GM19397 (cell line): ENCODE measurements around the gene PRSS57.
"Not testable (repeated sequence)": the region's sequence is repeated elsewhere in the genome, so short reads cannot be mapped to it uniquely, and the experiment has no call there.

Experiments
- ATAC-seq: cut with Tn5 transposase; IDR thresholded peaks from one replicate; pipeline ENCODE4 v1.9.1; 2021; ENCODE audit warnings: mild to moderate bottlenecking, moderate library complexity; ENCODE audit not compliant: unreplicated experiment

The PRSS57 gene

DNA sequence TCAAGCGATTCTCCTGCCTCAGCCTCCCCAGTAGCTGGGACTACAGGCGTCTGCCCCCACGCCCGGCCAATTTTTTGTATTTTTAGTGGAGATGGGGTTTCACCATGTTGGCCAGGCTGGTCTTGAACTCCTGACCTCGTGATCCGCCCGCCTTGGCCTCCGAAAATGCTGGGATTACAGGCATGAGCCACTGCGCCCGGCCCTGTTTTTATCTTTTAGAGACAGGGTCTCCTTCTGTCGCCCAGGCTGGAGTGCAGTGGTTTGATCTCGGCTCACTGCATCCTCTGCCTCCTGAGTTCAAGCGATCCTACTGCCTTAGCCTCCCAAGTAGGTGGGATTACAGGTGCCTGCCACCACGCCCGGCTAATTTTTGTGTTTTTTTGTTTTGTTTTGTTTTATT is 3.3 kb upstream of the PRSS57 start:
- not testable (repeated sequence) for ATAC-seq

DNA sequence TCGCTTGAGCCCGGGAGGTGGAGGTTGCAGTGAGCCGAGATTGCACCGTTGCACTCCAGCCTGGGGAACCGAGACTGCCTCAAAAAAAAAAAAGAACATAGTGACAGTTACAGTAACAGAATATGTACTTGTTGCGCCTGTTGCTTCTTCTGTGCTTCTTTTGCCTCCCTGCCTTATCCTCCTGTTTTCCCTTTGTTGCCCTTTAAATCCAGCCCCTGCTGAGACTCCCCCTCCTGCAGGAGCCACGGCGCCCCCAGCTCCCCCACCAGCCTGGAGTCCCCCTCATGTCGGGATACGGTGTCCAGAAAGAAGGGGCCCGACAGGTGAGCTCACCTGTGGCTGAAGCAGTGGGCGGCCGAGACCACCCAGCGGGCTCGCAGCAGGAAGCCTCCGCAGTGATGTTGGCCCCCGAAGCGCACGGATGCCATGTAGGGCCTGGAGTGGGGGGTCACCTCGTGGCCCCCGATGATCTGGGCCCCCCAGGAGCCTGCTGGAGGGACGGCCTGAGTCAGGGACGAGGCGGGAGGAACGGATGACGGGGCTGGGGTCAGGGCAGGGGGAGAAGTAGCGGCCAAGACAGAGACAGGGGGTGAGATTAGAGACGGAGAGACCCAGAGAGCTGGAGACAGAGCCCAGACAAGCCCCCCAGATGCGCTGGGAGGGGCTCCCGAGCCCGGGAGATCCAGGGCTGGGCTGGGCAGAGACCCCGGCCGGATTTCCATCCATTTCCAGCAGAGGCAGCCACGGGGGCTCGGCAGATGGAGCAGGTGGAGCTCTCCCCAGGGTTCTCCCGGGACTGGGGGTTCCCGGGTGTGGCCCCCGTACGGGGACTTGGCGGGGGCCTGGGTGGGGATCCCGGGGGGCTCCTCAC is 536 bp downstream of the PRSS57 start:
- no peak for ATAC-seq

DNA sequence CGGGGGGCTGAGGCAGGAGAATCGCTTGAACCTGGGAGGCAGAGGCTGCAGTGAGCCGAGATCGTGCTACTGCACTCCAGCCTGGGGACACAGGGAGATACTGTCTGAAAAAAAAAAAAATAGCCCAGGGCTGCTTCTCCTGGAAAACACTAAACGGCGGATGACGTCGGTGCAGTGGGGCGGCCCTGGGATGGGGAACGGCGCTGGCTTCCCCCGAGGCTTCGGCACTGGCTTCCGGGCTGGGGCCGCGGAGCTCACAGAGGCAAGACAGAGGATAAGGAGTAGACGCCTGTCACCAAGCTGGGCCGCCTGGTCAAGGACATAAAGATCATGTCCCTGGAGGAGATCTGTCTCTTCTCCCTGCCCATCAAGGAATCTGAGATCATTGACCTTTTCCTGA is 5.0 kb downstream of the PRSS57 start:
- no peak for ATAC-seq

DNA sequence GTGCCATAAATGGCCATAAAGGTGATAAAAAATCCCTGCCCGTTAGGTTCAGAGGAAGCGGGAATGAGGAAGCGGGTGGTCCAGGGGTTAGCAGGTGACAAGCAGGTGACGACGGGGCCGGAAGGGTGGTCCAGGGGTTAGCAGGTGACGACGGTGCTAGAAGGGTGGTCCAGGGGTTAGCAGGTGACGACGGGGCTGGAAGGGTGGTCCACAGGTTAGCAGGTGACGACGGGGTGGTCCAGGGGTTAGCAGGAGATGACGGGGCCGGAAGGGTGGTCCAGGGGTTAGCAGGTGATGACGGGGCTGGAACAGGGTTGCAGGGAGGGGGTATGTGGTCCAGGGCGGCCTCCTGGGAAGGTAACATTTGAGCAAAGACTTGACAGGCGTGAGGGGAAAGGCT is 6.3 kb downstream of the PRSS57 start:
- ATAC-seq: no peak

DNA sequence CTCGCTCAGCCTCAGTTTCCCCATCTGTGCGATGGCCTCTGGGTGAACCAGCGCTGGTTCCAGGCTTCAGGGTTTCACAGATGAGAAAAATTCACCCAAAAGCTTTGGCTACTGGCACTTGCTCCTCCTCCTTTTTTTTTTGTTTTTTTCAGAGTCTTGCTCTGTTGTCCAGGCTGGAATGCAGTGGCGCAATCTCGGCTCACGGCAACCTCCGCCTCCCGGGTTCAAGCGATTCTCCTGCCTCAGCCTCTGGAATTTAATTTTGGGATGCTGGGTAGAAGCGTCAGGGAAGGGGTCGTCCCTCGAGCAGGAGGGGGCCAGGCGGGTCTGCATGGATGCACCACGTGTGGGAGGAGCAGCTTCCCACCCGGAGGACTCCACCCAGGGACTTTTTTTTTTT is 7.0 kb downstream of the PRSS57 start:
- no peak for ATAC-seq

DNA sequence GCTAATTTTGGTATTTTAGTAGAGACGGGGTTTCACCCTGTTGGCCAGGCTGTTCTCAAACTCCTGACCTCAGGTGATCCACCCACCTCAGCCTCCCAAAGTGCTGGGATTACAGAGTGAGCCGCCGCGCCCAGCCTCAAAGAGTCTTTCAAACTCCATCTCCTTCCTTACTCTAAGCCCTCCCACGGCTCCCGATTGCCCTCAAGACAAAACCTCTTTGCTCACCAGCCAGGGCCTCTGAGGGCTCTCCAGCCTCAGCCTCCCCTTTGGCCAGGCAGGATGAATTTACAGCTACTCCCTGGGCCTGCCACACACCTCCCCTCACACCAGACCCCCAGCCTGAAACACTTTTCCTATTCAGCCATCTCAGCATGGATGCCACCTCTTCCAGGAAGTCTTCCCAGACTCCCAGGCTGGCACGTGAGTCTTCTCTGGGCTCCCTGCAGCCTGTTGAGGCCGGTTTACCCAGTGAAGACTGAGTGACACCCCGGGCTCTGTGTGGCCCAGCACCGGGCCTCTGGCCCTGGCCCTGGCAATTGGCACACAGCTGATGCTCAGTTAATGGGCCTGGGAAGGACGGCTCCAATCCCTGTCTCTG is 7.6 kb downstream of the PRSS57 start:
- no peak for ATAC-seq

DNA sequence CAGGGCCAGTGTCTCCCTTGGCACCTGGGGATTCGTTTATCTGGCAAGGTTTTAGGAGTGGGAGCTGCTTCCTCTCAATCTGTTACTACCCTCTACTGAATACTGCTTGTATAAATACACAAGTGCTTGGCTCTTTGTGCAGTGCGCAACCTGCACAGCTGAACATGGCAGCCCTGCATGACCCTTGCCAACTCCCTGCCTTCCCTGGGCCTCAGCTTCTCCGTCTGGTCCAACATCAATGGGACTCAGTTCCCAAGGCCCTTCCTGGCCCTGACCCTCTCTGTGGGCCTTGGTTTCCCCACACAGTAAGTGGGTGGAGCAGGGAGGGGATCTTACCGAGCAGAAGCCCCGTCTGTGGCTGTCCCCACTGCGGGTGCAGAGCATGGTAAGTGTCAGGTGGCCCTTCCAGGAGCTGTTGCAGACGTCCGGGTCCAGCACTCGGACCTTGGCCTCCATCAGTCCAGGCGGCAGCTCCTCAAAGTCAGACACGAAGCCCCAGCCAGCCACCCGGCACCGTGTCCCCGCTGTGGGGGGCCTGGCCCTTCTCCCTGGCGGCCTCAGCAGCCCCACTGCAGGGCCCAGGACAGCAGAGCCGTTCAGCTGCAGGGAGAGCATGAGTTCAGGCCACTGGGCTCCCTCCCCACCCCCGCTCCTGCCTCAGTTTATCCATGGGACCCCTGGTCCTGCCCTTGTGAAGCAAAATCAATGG is 8.5 kb downstream of the PRSS57 start:
- no peak for ATAC-seq

DNA sequence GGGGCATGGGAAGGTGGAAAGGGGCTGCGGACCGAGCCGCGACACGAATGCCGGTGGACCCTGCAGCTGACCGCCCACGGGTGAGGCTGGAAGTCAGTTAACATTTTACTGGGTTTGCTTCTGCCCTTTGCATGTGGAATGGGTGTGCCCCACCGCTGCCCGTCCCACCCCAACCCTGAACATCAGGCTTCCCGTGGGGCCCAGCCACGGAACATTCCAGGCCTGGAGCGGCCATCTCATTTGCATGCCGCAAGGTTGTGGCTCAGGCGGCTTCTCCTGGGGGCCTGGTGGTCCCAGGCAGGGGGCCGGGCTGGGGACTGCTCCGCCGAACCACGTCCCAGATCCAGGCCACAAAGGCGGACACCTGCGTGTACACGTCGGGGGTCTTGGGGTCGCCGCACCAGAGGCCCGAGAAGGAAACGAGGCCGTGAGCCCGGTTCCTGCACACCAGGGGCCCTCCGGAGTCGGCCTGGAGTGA is 9.8 kb downstream of the PRSS57 start:
- ATAC-seq: no peak

DNA sequence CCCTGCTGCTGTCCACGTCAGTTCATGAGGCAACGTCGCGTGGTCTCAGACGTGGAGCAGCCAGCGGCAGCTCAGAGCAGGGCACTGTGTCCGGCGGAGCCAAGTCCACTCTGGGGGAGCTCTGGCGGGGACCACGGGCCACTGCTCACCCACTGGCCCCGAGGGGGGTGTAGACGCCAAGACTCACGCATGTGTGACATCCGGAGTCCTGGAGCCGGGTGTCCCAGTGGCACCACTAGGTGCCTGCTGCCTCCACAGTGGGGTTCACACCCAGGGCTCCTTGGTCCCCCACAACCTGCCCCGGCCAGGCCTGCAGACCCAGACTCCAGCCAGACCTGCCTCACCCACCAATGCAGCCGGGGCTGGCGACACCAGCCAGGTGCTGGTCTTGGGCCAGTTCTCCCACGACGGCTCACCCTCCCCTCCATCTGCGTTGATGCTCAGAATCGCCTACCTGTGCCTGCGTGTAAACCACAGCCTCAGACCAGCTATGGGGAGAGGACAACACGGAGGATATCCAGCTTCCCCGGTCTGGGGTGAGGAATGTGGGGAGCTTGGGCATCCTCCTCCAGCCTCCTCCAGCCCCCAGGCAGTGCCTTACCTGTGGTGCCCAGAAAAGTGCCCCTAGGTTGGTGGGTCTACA is 12.5 kb downstream of the PRSS57 start:
- ATAC-seq: no peak

DNA sequence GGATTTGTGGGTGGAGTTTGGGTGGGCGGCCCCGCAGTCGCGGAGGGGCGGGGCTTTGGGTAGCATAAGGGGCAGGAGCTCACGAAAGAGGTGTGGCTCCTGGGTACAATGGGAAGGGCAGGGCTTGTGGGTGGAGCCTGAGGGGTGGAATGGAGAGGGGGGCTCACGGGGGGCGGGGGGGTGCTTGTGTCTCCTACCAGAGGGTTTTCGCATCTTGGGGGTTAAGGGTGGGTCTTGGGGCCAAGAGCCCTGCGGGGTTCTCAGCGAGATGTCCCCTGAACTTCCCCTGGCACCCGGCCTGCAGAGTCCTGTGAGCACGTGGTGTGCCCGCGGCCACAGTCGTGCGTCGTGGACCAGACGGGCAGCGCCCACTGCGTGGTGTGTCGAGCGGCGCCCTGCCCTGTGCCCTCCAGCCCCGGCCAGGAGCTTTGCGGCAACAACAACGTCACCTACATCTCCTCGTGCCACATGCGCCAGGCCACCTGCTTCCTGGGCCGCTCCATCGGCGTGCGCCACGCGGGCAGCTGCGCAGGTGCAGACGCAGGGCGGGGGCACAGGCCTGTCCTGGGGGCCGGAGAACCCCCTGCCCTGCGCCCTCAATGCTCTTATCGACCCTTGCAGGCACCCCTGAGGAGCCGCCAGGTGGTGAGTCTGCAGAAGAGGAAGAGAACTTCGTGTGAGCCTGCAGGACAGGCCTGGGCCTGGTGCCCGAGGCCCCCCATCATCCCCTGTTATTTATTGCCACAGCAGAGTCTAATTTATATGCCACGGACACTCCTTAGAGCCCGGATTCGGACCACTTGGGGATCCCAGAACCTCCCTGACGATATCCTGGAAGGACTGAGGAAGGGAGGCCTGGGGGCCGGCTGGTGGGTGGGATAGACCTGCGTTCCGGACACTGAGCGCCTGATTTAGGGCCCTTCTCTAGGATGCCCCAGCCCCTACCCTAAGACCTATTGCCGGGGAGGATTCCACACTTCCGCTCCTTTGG is 13.9 kb downstream of the PRSS57 start:
- ATAC-seq: no peak

DNA sequence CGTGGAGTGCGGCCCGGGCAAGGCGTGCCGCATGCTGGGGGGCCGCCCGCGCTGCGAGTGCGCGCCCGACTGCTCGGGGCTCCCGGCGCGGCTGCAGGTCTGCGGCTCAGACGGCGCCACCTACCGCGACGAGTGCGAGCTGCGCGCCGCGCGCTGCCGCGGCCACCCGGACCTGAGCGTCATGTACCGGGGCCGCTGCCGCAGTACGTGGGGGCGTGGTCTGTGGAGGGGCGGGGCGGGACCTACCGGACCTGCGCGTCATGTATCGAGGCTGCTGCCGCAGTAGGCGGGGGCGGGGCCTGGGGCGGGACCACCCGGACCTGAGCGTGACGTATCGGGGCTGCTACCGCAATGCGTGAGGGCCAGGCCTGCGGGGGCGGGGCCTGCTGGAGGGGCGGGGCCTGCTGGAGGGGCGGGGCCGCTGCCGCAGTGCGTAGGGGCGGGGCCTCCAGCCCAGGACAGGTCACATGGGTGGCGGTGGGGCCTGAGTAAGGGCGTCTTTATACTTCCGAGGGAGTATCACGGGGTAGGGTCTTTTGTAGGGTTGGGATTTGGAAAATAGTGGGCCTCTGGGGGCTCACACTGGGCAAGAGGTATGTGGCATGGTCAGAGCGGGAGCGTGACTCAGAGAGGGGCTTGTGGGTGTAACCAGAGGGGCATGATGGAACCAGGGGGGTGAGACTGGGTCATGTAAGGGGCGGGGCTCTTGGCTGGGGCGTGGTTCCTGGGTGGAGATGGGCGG is 14.8 kb downstream of the PRSS57 start:
- peak; percentile 77 for ATAC-seq

DNA sequence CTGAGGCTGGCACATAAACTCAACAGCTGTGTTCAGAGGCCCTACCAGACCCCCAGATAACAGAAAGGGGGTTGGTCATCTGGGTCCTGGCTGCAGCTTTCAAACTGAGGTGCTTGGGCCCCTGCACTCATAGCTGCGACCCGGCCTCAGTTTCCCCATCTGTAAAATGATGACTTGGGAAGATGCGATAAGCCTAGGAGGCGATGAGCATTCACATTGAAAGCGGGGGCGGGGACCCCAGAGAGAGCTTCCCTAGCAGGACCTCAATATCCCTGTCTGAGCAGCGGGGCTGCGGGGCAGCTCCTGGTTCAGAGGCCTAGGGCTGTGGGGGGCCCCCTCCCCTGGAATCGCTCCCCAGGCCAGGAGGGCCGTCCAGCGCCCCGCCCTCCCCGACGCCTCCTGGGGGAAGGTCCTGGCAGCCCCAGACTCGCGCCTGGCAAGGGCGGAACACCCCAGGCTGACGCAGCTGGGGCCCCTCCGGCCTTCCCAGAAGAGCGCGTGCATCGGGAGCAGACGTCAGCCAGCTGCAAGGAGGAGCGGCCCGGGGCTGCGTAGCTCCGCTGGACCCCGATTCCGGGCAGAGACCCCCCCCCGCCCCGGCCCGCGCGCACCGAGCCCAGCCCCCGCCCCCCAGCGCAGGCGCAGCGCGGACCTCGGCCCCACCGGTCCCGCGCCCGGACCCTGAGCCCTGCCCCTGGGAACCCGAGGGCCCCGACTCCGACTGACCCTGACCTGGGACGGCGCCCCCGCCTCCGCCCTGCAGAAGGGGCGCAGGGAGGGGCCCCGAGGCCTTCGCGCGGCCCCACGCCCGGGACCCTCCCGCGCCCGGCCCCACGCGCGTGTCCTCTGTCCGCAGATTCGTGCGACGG is 15.6 kb downstream of the PRSS57 start:
- no peak for ATAC-seq

DNA sequence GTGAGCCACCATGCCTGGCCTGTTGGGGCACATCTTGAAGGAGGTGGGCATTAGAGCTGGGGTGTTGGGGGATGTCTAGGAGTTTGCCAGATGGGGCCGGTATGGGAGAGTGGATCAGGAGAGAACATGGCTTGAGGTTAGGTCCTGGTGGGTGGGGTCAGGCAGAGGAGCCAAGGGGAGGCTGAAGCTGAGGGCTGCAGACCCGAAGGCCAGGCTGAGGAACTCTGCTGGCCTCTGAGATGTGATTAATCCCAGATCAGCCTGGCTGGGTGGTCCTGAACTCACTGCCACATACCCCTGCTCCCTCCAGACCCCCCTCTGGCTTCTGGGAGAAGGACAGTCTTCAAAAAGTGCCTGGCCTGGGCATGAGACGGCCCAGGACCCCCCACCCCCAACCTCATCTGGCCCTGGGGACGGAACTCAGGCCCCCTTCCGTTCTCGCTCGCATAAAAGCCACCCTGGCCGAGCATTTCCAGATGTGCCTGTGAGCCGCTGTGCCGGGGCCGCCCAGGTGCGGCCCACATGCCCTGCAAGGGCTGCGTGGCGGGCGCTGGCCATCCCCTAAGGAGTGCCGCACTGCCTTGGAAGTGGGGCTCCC is 16.4 kb downstream of the PRSS57 start:
- ATAC-seq: no peak

DNA sequence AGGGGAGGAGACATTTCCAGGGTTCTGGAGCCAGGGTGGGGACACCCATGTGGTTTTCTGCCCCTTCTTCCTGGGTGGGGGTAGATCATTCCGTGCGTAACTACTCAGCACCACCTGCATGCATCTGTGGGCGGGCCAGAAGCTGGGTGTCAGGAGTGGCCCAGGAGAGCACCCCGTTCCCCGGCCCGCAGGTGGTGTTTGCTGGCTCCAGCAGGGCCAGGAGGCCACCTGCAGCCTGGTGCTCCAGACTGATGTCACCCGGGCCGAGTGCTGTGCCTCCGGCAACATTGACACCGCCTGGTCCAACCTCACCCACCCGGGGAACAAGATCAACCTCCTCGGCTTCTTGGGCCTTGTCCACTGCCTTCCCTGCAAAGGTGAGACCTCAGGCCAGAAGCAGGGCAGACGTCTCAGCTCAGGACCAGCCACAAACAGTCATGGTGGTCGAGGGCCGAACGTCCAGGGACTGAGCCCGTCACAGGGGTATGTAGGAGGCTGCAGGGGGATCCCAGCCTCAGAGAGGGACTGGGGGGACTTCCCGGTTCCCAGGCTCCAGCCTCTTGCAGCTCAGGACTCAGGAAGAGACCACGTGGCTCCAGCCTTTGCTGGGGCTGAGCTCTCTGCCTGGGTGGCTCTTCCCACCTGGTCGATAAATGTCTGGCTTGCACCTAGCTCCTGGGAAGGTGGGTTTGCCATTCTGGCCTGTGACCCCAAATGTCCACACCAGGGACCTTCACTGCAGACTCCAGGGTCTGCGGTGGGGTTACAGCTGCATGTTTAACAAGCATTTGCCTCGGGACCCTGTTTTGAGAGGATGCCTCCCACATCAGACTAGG is 17.4 kb downstream of the PRSS57 start:
- no peak for ATAC-seq

DNA sequence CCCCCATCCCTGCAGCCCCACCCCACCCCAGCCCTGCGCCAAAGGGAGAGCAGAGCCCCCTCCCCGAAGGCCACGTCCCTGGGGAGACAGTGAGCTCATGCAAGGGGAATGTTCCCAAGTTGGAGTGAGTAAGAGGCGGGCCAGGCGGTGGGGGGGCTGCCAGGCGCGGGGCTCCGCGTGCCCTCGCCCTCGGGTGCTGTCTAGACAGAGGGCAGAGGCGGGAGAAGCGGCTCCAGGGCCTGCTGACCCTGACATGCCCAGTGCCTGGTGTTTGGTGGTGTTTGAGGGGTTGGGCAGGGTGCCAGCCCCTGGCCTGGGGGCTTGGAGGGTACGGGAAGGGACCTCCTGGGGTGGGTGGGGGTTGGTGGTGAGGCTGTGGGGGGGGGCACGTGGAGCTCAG is 18.1 kb downstream of the PRSS57 start:
- ATAC-seq: no peak

DNA sequence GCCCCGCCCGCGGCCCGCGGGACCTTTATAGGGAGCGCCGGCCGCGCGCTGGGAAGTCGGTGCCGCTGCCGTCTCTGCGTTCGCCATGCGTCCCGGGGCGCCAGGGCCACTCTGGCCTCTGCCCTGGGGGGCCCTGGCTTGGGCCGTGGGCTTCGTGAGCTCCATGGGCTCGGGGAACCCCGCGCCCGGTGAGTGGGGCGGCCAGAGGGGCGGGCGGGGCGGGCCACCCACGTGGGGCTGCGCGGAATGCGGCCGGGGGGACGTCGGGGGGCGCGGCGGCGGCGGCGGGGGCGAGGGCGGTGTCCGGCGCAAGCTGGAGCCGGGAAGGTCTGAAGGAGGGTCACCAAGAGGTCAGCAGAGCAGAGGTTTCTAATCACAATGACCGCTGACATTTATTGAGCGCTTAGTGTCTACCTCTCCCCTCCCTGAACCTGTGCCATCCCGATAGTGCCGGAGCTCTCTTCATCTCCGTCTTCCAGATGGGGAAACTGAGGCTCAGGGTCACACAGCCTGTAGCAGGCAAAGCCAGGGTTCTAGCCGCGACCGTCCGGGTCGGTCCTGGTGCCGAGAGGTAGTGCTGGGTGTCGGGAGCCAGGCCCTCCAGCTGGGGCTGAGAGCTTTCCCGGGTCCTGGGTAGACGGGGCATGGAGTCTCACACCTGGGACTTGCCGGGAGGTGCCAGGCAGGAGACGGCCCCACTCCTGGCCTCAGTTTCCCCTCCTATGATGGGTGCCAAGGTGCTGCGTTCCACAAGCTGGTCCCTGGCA is 18.7 kb downstream of the PRSS57 start, which contains the start of gene FSTL3:
Gene FSTL3, plus strand, starts transcription at position 54 of the 767 bp plus-strand sequence. Its CDS starts 32 bp downstream, at position 86.
- no peak for ATAC-seq
